Endothelial cell of umbilical vein (primary cell): Measurements from ENCODE around the gene FOXP1. TPM values are rescaled to one million over a fixed set of nuclear protein-coding genes. Genes with fewer than 3 reads are reported as not detected.

Experiments
- BruUV-seq: library from RNA; stranded (reverse); fragments of 400-500 nt; replicated peaks from 2 replicates; lab custom pipeline; 2021; lab: Mats Ljungman, UMichigan
- CTCF ChIA-PET: fragments of 300-600, 350-600 bp; sonication (Branson Sonifier 250); formaldehyde crosslinking; loops from one replicate; lab custom pipeline; 2021; ENCODE audit warnings: antibody characterized with exemption, inconsistent platforms; lab: Charles Lee
- POLR2A ChIA-PET: fragments of 300-600, 350-600 bp; sonication (Branson Sonifier 250); formaldehyde crosslinking; loops from one replicate; lab custom pipeline; 2021; ENCODE audit warnings: antibody characterized with exemption, inconsistent platforms; lab: Charles Lee
- DNase-seq: peaks from one replicate; pipeline ENCODE4 v3.0.0-alpha.2; 2011; ENCODE audit warnings: low read depth, low spot score
- FAIRE-seq: peaks from 2 replicates; lab custom pipeline; 2011; peaks lifted over from hg19 to GRCh38; lab: Jason Lieb, UNC
- H2AFZ ChIP-seq: 2 replicates; pipeline ENCODE4 v1.6.0; 2012; ENCODE audit warnings: low read depth, low read length, control low read depth, inconsistent platforms
- H3K27ac ChIP-seq: 2 replicates; pipeline ENCODE4 v1.5.1; 2011; ENCODE audit warnings: low read depth, mild to moderate bottlenecking, control low read depth, low read length, moderate library complexity; ENCODE audit not compliant: insufficient read depth
- H3K27me3 ChIP-seq, 2 experiments: 2 replicates each; pipeline versions ENCODE4 v1.6.0 to v1.6.1; 2011; ENCODE audit warnings: low read length in 2 of 2, mixed read lengths in 1 of 2; ENCODE audit not compliant: control insufficient read depth in 2 of 2, insufficient read depth in 2 of 2
- H3K36me3 ChIP-seq, 2 experiments: 2 replicates in 1 of 2; 3 replicates in 1 of 2; pipeline ENCODE4 v1.5.1; 2011; ENCODE audit warnings: low read length in 2 of 2, mild to moderate bottlenecking in 1 of 2, moderate library complexity in 1 of 2; ENCODE audit not compliant: control insufficient read depth in 2 of 2, insufficient read depth in 2 of 2; ENCODE audit errors: extremely low read depth in 1 of 2
- H3K4me1 ChIP-seq: 3 replicates; pipeline ENCODE4 v1.5.1; 2011; ENCODE audit warnings: mild to moderate bottlenecking, low read length; ENCODE audit not compliant: control insufficient read depth, insufficient read depth; ENCODE audit errors: extremely low read depth
- H3K4me2 ChIP-seq: 2 replicates; pipeline ENCODE4 v1.6.1; 2011; ENCODE audit warnings: low read length, control low read depth, mixed read lengths; ENCODE audit not compliant: insufficient read depth
- H3K4me3 ChIP-seq, 3 experiments: fragments of 200-600 bp in 1 of 3; sonication (generic), shearing (Covaris generic) in 1 of 3; replicated peaks in 1 of 3; 2 replicates each; pipeline ENCODE4 v1.5.1; 2011 to 2016; ENCODE audit warnings: control low read depth in 3 of 3, low read length in 3 of 3, mild to moderate bottlenecking in 2 of 3, inconsistent platforms in 1 of 3, low read depth in 1 of 3, moderate library complexity in 1 of 3; ENCODE audit not compliant: insufficient read depth in 1 of 3
- H3K79me2 ChIP-seq: 2 replicates; pipeline ENCODE4 v1.6.0; 2012; ENCODE audit warnings: low read length, inconsistent platforms; ENCODE audit not compliant: control insufficient read depth, insufficient read depth
- H3K9ac ChIP-seq: replicated peaks from 2 replicates; pipeline ENCODE3; 2011; ENCODE audit warnings: low read length, control low read depth; ENCODE audit not compliant: insufficient read depth; ENCODE audit errors: extremely low read depth
- H3K9me1 ChIP-seq: replicated peaks from 3 replicates; pipeline ENCODE4 v1.6.0; 2011; ENCODE audit warnings: mild to moderate bottlenecking, low read length; ENCODE audit not compliant: control insufficient read depth, insufficient read depth; ENCODE audit errors: extremely low read depth
- H3K9me3 ChIP-seq: replicated peaks from 2 replicates; pipeline ENCODE4 v1.5.1; 2012; ENCODE audit warnings: low read length, inconsistent platforms; ENCODE audit not compliant: control insufficient read depth, insufficient read depth
- H4K20me1 ChIP-seq: replicated peaks from 2 replicates; pipeline ENCODE3; 2011; ENCODE audit warnings: mild to moderate bottlenecking, low read length; ENCODE audit not compliant: control insufficient read depth, insufficient read depth; ENCODE audit errors: extremely low read depth
- EZH2 ChIP-seq: IDR thresholded peaks from 2 replicates; pipeline ENCODE4 v1.6.1; 2012; ENCODE audit warnings: borderline replicate concordance, low read depth, mild to moderate bottlenecking, moderate library complexity, low read length, inconsistent platforms; ENCODE audit not compliant: severe bottlenecking
- FOS ChIP-seq: IDR thresholded peaks from 2 replicates; pipeline ENCODE4 v1.6.1; 2011; ENCODE audit warnings: mild to moderate bottlenecking, low read length, moderate library complexity, borderline replicate concordance; ENCODE audit not compliant: insufficient read depth
- GATA2 ChIP-seq: IDR thresholded peaks from 2 replicates; pipeline ENCODE4 v1.7.0; 2011; ENCODE audit warnings: low read depth, mild to moderate bottlenecking, moderate library complexity, mixed read lengths, low read length; ENCODE audit not compliant: insufficient read length, insufficient read depth
- JUN ChIP-seq: IDR thresholded peaks from 2 replicates; pipeline ENCODE4 v1.6.1; 2011; ENCODE audit warnings: borderline replicate concordance, low read depth; ENCODE audit not compliant: insufficient read length, insufficient read depth
- MYC ChIP-seq: IDR thresholded peaks from one replicate; pipeline ENCODE4 v1.6.1; 2011; ENCODE audit warnings: mild to moderate bottlenecking, low read depth, low read length
- POLR2A ChIP-seq: IDR thresholded peaks from 2 replicates; pipeline ENCODE4 v1.6.1; 2012; ENCODE audit warnings: low read depth, mild to moderate bottlenecking, control low read depth, low read length
- POLR2AphosphoS5 ChIP-seq: IDR thresholded peaks from 2 replicates; pipeline ENCODE4 v1.6.1; 2012; ENCODE audit warnings: low read depth, mild to moderate bottlenecking, control low read depth, low read length, moderate library complexity; ENCODE audit not compliant: insufficient read depth
- dilution Hi-C: fragments of 300-500 bp; cut with MboI; formaldehyde crosslinking; loops from one replicate; pipeline ENCODE4 v1.15.0; 2019; ENCODE audit warnings: low sequenced_read_pairs; ENCODE audit not compliant: extremely low pct_ligation_motif_present
- intact Hi-C: fragments of 100-400 bp; cut with micrococcal nuclease; formaldehyde crosslinking; loops from one replicate; pipeline ENCODE4 v1.10.0; 2022
- polyA plus RNA-seq, 4 experiments: library from polyadenylated mRNA; depleted of rRNA in 3 of 4; stranded (reverse) in 3 of 4; unstranded in 1 of 4; fragments of >200 nt; gene quantifications; 2 replicates each; pipeline versions ENCODE4 v1.2.1 to v1.2.3, GENCODE V29; 2011 to 2012; ENCODE audit warnings: missing spikeins in 1 of 4
- total RNA-seq: library from RNA; stranded (reverse); gene quantifications from 2 replicates; pipeline ENCODE4 v1.2.3, GENCODE V29; 2021
- TF ChIP-seq, protein P1 (sequence below), 2 donors: IDR thresholded peaks; 1 replicate in 1 of 2; 2 replicates in 1 of 2; pipeline ENCODE4 v1.5.1; 2011; ENCODE audit warnings: low read length in 2 of 2, mild to moderate bottlenecking in 2 of 2, moderate library complexity in 2 of 2, control low read depth in 1 of 2, inconsistent platforms in 1 of 2, low read depth in 1 of 2; ENCODE audit not compliant: insufficient read depth in 1 of 2; ENCODE audit errors: extremely low read depth in 1 of 2
- TF ChIP-seq, protein P2 (sequence below): IDR thresholded peaks from 2 replicates; pipeline ENCODE4 v1.6.1; 2011; ENCODE audit not compliant: insufficient read depth, insufficient read length

FOXP1 gene
- total and polyA plus RNA-seq, 2 donors (not counting 3 experiments of a cell fraction or from before 2014, with no cell fraction given): 41.0 to 107 TPM

- CTCF ChIA-PET: interaction anchor here (0.7 to 1.0 kb wide), 2 partner anchors 15 to 55 kb away, joined by 3 read pairs; no protein-coding TSS in a partner anchor
- no peaks in the 10 kb centered on the region for H4K20me1 ChIP-seq
These were observed 131.7 kb downstream of the FOXP1 start for GRCh38 chr3:71451812-71452211.

More at GRCh38 chr3:71451812-71452211, 131.7 kb downstream of the FOXP1 start:
- no peaks in the 10 kb centered on the region for H3K36me3 ChIP-seq
- no peaks in the 10 kb centered on the region for H3K9me3 ChIP-seq
- FAIRE-seq (no peak), DNase-seq (no peak)
- no peak overlapping the region for H2AFZ ChIP-seq
- no peak overlapping the region for H3K27ac ChIP-seq
- no peak for TF ChIP-seq GATA2
- no peak for TF ChIP-seq POLR2A
- TF ChIP-seq EZH2: no peak
- TF ChIP-seq, protein P1, sequence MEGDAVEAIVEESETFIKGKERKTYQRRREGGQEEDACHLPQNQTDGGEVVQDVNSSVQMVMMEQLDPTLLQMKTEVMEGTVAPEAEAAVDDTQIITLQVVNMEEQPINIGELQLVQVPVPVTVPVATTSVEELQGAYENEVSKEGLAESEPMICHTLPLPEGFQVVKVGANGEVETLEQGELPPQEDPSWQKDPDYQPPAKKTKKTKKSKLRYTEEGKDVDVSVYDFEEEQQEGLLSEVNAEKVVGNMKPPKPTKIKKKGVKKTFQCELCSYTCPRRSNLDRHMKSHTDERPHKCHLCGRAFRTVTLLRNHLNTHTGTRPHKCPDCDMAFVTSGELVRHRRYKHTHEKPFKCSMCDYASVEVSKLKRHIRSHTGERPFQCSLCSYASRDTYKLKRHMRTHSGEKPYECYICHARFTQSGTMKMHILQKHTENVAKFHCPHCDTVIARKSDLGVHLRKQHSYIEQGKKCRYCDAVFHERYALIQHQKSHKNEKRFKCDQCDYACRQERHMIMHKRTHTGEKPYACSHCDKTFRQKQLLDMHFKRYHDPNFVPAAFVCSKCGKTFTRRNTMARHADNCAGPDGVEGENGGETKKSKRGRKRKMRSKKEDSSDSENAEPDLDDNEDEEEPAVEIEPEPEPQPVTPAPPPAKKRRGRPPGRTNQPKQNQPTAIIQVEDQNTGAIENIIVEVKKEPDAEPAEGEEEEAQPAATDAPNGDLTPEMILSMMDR (IDR thresholded peaks at IDR 0.05; ENCODE audit: extremely low read depth in 1 of 2, insufficient read depth in 1 of 2, low read depth in 1 of 2, low read length in 2 of 2): no peak
- no peak for TF ChIP-seq POLR2AphosphoS5
- no peak for TF ChIP-seq MYC
- TF ChIP-seq JUN: no peak
- TF ChIP-seq, protein P2, sequence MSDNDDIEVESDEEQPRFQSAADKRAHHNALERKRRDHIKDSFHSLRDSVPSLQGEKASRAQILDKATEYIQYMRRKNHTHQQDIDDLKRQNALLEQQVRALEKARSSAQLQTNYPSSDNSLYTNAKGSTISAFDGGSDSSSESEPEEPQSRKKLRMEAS: no peak
- TF ChIP-seq FOS: no peak
- no peaks in the 10 kb centered on the region for H3K27me3 ChIP-seq
- BruUV-seq: no TSS peak
- no peaks in the 10 kb centered on the region for H3K79me2 ChIP-seq
- dilution Hi-C loops (no loop called here), intact Hi-C loops (no loop called here)
- no peak overlapping the region for H3K4me3 ChIP-seq
- no peak overlapping the region for H3K9ac ChIP-seq
- H3K9me1 ChIP-seq: no peaks in the 10 kb centered on the region
- POLR2A ChIA-PET: no interaction called here
- peaks cover 8% of the 10 kb centered on the region for H3K4me1 ChIP-seq
- H3K4me2 ChIP-seq: no peak overlapping the region
